KBM-7 (cell line): ENCODE results near the gene IL20.
A peak's percentile ranks its signal among the peaks of the same experiment; 100 is the strongest.

ENCODE experiments used
- DNase-seq: peaks from one replicate; pipeline ENCODE4 v3.0.0-alpha.2; 2015
- in situ Hi-C: fragments of 300-500 bp; cut with MboI; formaldehyde crosslinking; loops from 2 replicates; pipeline ENCODE4 v1.14.3; 2020; ENCODE audit warnings: low sequenced_read_pairs, low pct_unique_long_range_greater_than_20kb, mixed read lengths

The IL20 gene

GRCh38 chr1:206864939-206865671 is at the start of gene IL20:
TSS of gene IL20 (plus strand) at chr1:206865623. CDS start at chr1:206865853, 230 bp downstream.
- DNase-seq = peak; percentile 56

GRCh38 chr1:206816390-206817287 is 48.8 kb upstream of the IL20 start:
- in situ Hi-C loops = no loop called here
- DNase-seq = no peak

More at GRCh38 chr1:206864939-206865671, at the start of gene IL20:
- in situ Hi-C loops = no loop called here

- in situ Hi-C loops = no loop called here
- DNase-seq = no peak
Measured at GRCh38 chr1:206821493-206821892, 43.9 kb upstream of the IL20 start.

- DNase-seq = no peak
- in situ Hi-C loops = no loop called here
Measured at GRCh38 chr1:206823727-206824126, 41.7 kb upstream of the IL20 start.

GRCh38 chr1:206824331-206824730 is 41.1 kb upstream of the IL20 start:
- in situ Hi-C loops = no loop called here

GRCh38 chr1:206826394-206826793 is 39.0 kb upstream of the IL20 start:
- DNase-seq = no peak
- in situ Hi-C loops = no loop called here

More at GRCh38 chr1:206824331-206824730, 41.1 kb upstream of the IL20 start:
- DNase-seq = no peak

GRCh38 chr1:206828061-206828460 is 37.4 kb upstream of the IL20 start:
- in situ Hi-C loops = no loop called here

GRCh38 chr1:206828765-206829164 is 36.7 kb upstream of the IL20 start:
- DNase-seq = no peak
- in situ Hi-C loops = no loop called here

More at GRCh38 chr1:206828061-206828460, 37.4 kb upstream of the IL20 start:
- no peak for DNase-seq

GRCh38 chr1:206829282-206829681 is 36.1 kb upstream of the IL20 start:
- DNase-seq = no peak
- in situ Hi-C loops = no loop called here

- DNase-seq = no peak
- in situ Hi-C loops = no loop called here
Measured at GRCh38 chr1:206829875-206830274, 35.5 kb upstream of the IL20 start.

- no peak for DNase-seq
- in situ Hi-C loops = no loop called here
Measured at GRCh38 chr1:206831650-206832049, 33.8 kb upstream of the IL20 start.

- DNase-seq = no peak
- in situ Hi-C loops = no loop called here
Measured at GRCh38 chr1:206832352-206832880, 33.0 kb upstream of the IL20 start.

- peak; percentile 35 for DNase-seq
- in situ Hi-C loops = no loop called here
Measured at GRCh38 chr1:206833106-206833680, 32.2 kb upstream of the IL20 start.

- in situ Hi-C loops = no loop called here
- DNase-seq = no peak
Measured at GRCh38 chr1:206833801-206834200, 31.6 kb upstream of the IL20 start.

- in situ Hi-C loops = no loop called here
Measured at GRCh38 chr1:206834217-206834616, 31.2 kb upstream of the IL20 start.

GRCh38 chr1:206834711-206835110 is 30.7 kb upstream of the IL20 start:
- in situ Hi-C loops = no loop called here
- DNase-seq = no peak

More at GRCh38 chr1:206834217-206834616, 31.2 kb upstream of the IL20 start:
- no peak for DNase-seq

- no peak for DNase-seq
- in situ Hi-C loops = no loop called here
Measured at GRCh38 chr1:206835186-206835585, 30.2 kb upstream of the IL20 start.

- in situ Hi-C loops = no loop called here
- no peak for DNase-seq
Measured at GRCh38 chr1:206836111-206836510, 29.3 kb upstream of the IL20 start.

- DNase-seq = no peak
- in situ Hi-C loops = no loop called here
Measured at GRCh38 chr1:206839006-206839560, 26.3 kb upstream of the IL20 start.
